Colonic mucosa (tissue), 4 donors: ENCODE results near the gene THBS4. TPM values are rescaled to one million over a fixed set of nuclear protein-coding genes. Genes with fewer than 3 reads are reported as not detected.

ENCODE experiments used
- DNase-seq: peaks from one replicate; pipeline ENCODE4 v3.0.0-alpha.2; 2020
- H3K27ac ChIP-seq: fragments of 200-600 bp; one replicate; pipeline ENCODE4 v1.8.0; 2021
- H3K27me3 ChIP-seq: fragments of 200-600 bp; one replicate; pipeline ENCODE4 v1.8.0; 2021
- H3K36me3 ChIP-seq: fragments of 200-600 bp; one replicate; pipeline ENCODE4 v1.8.0; 2021
- H3K4me1 ChIP-seq: fragments of 200-600 bp; one replicate; pipeline ENCODE4 v1.8.0; 2021; ENCODE audit warnings: mild to moderate bottlenecking
- H3K4me3 ChIP-seq: fragments of 200-600 bp; one replicate; pipeline ENCODE4 v1.8.0; 2021
- H3K9ac ChIP-seq, 2 donors: one replicate each; pipeline ENCODE4 v1.7.0; 2013; ENCODE audit warnings: control low read depth in 2 of 2, low read depth in 2 of 2, low read length in 2 of 2
- H3K9me3 ChIP-seq: fragments of 200-600 bp; one replicate; pipeline ENCODE4 v1.8.0; 2021
- intact Hi-C: fragments of 100-400 bp; cut with DNase I; formaldehyde crosslinking; loops from one replicate; pipeline ENCODE4 v1.14.1; 2022
- total RNA-seq, 2 donors: library from RNA; stranded (reverse); fragmentation: NEBNext Ultra II Directional in 1 of 2; extraction: Animal tissue kit (Norgen Biotek cat#: 25700) in 1 of 2; gene quantifications; one replicate each; pipeline ENCODE4 v1.2.1, GENCODE V29; 2021
- TF ChIP-seq, protein P1 (sequence below): fragments of 200-600 bp; IDR thresholded peaks from one replicate; pipeline ENCODE4 v1.8.0; 2022; ENCODE audit warnings: antibody characterized with exemption, mild to moderate bottlenecking
- donor health status: healthy.
- donor health status: DM: no; HTN: no; CAD: no.
- donor health status: DM: no; HTN: no; CAD: no.

THBS4 gene
- total RNA-seq, 2 donors from 2014 or later, result 0.27 to 9.1 TPM

DNA sequence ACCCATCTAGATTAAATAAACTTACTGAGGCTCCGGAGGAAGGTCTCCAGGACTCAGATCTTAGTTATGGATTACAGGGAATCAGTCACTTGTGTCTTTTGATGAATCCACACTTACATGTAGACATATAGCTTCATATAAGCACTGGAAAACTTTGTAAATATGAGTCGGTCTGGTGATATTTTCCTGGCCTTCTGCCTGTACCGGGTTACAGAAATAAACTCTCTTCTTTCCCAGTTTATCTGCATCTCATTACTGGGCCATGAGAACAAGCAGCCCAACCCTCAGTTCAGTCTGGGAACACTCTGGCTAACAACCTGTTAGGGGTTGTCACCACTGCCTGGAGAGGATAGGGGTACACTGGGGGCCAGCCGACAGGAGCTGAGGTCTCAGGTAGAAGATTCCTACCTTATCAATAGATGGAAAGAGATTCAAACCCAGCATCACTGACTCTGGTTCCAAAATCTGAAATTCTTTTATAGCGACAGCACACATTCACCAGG lies 59.1 kb downstream of the THBS4 start:
- Histone ChIP-seq H3K9ac (no peak overlapping the region), H3K27ac (no peak overlapping the region), H3K4me3 (no peak overlapping the region), H3K4me1 (no peaks in the 10 kb centered on the region), H3K36me3 (no peaks in the 10 kb centered on the region), H3K27me3 (no peaks in the 10 kb centered on the region), H3K9me3 (no peaks in the 10 kb centered on the region)
- DNase-seq, result no peak
- TF ChIP-seq, protein P1, sequence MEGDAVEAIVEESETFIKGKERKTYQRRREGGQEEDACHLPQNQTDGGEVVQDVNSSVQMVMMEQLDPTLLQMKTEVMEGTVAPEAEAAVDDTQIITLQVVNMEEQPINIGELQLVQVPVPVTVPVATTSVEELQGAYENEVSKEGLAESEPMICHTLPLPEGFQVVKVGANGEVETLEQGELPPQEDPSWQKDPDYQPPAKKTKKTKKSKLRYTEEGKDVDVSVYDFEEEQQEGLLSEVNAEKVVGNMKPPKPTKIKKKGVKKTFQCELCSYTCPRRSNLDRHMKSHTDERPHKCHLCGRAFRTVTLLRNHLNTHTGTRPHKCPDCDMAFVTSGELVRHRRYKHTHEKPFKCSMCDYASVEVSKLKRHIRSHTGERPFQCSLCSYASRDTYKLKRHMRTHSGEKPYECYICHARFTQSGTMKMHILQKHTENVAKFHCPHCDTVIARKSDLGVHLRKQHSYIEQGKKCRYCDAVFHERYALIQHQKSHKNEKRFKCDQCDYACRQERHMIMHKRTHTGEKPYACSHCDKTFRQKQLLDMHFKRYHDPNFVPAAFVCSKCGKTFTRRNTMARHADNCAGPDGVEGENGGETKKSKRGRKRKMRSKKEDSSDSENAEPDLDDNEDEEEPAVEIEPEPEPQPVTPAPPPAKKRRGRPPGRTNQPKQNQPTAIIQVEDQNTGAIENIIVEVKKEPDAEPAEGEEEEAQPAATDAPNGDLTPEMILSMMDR, result no peak
- intact Hi-C loops, result no loop called here

DNA sequence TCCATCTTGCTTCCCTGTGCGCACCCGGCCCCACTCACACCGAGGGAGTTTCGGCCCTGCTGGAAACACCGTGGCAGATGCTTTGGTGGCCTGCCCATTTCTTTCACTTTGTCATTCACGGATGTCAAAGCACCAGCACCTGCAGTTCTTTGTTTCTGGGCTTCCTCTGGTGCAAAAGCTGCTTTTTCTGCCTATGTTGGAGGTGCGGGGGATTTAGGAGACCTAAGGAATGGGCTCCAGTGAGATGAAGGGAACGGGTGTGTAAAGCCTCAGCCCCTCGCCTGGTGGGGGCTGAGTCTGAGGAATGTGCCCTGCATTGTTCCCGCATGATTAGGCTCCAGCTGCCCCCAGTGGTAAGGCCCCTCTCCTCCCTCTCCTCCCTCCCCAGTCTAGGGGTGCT lies 62.3 kb downstream of the THBS4 start:
- DNase-seq, result no peak
- intact Hi-C loops, result no loop called here
- TF ChIP-seq, protein P1, result no peak
- Histone ChIP-seq H3K27me3 (no peaks in the 10 kb centered on the region), H3K9me3 (no peaks in the 10 kb centered on the region), H3K9ac (no peak overlapping the region), H3K36me3 (no peaks in the 10 kb centered on the region), H3K27ac (no peak overlapping the region), H3K4me1 (no peaks in the 10 kb centered on the region), H3K4me3 (no peak overlapping the region)

DNA sequence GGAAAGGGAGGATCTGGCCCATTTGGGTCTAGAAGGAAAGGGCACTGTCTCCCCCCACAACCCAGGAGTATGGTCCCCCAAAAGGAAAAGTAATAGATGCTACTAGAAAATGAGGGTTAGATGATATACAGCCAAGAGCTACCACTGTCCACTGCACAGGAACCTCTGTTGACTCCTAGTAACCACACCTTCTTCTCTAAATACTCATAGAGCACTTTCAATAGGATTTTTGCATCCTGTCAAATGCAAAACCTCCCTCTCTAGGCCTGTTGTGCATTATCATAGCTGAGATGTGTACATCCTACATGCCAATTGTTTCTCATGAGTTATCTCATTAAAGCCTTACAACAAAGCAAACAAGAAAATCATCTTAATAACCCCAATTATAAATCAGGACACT lies 66.8 kb downstream of the THBS4 start:
- Histone ChIP-seq H3K9me3 (no peaks in the 10 kb centered on the region), H3K4me1 (no peaks in the 10 kb centered on the region), H3K27me3 (no peaks in the 10 kb centered on the region)

DNA sequence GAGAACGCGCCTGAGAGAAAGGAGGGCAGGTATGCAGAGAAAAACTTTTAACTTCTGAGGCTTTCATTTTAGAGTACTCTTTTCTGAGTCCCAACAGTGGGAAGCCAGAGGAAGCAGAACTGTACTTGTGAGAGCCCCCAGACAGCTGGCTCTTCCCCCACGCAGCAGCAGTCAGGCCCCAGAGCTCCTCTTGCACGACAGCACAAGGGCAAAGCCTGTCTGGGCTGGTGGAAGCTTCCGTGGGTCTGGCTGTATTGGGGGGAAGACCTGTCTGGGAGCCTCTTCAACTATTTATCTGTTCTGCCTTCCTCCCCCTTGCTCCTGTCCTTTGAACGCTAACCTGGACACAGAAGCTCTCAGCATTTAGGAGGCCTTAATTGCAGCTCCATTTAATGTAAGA lies 68.2 kb downstream of the THBS4 start:
- intact Hi-C loops, result loop anchor here (5.0 kb wide), 1 partner anchor 179 kb away; no protein-coding TSS in a partner anchor
- no peak for DNase-seq
- Histone ChIP-seq H3K36me3 (no peaks in the 10 kb centered on the region), H3K4me3 (no peak overlapping the region), H3K27me3 (no peaks in the 10 kb centered on the region), H3K9me3 (no peaks in the 10 kb centered on the region), H3K4me1 (no peaks in the 10 kb centered on the region), H3K9ac (no peak overlapping the region), H3K27ac (no peak overlapping the region)
- TF ChIP-seq, protein P1, result no peak

More for the DNA sequence above, 66.8 kb downstream of the THBS4 start:
- H3K36me3 ChIP-seq, result no peaks in the 10 kb centered on the region
- DNase-seq, result no peak
- no peak overlapping the region for H3K4me3 ChIP-seq
- intact Hi-C loops, result loop anchor here (5.0 kb wide), 1 partner anchor 180 kb away; no protein-coding TSS in a partner anchor
- no peak overlapping the region for H3K27ac ChIP-seq
- no peak overlapping the region for H3K9ac ChIP-seq
- TF ChIP-seq, protein P1, result no peak

DNA sequence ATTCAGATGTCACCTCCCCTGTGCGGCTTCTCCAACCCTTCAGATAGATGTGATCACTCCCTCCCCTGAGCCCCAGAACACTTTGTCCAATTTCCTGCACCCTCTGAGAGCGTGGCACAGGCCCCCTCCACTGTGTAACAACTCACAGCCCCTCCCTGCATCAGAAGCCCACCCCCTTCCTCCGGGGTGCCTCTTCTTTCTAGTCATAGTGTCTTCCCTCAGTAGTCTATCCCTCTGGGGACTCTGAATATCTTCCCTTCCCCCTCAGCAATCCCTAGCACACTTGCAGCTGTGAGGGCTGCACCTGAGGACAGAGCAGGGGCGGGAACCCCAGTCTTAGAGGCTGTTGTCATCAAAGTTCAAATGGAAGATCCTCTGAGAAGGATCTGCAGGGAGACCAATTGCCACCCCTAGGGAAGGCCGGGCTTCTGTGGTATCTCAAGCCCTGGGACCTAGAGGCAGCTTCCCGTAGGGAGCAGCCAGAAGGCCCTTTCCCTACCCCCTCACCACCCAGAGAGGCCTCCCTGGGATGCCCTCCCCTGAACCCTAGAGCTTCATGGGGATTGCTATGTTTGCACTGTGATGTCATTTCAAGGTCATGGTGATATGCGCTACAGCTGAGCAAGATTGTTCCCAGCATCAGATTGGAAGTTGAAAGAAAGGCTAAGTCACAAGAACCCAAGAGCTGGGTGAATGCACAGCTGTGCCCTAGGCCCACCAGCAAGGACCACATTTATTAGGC lies 70.7 kb downstream of the THBS4 start:
- H3K9me3 ChIP-seq, result no peaks in the 10 kb centered on the region
- TF ChIP-seq, protein P1, result no peak
- H3K27me3 ChIP-seq, result no peaks in the 10 kb centered on the region
- no peak overlapping the region for H3K27ac ChIP-seq
- H3K4me1 ChIP-seq, result no peaks in the 10 kb centered on the region
- H3K9ac ChIP-seq, result no peak overlapping the region
- H3K36me3 ChIP-seq, result no peaks in the 10 kb centered on the region
- intact Hi-C loops, result no loop called here
- no peak for DNase-seq
- no peak overlapping the region for H3K4me3 ChIP-seq
